Tibial nerve (tissue), 4 donors: ENCODE data around the gene RASAL2. TPM values are rescaled to one million over a fixed set of nuclear protein-coding genes. Genes with fewer than 3 reads are reported as not detected.

ENCODE experiments used
- DNase-seq, 2 donors: peaks; one replicate each; pipeline ENCODE4 v3.0.0-alpha.2; 2019; ENCODE audit warnings: low spot score in 2 of 2
- H3K27ac ChIP-seq, 4 donors: fragments of 200-600 bp; sonication (generic) in 3 of 4; one replicate each; pipeline ENCODE4 v1.5.1; 2017 to 2019; ENCODE audit warnings: mild to moderate bottlenecking in 1 of 4
- H3K27me3 ChIP-seq, 2 donors: fragments of 200-600 bp; sonication (generic) in 1 of 2; one replicate each; pipeline versions ENCODE4 v1.5.1 to v1.6.0; 2017 to 2019
- H3K36me3 ChIP-seq, 3 donors: fragments of 200-600 bp; sonication (generic); one replicate each; pipeline ENCODE4 v1.5.1; 2018 to 2019
- H3K4me1 ChIP-seq, 4 donors: fragments of 200-600 bp; sonication (generic) in 3 of 4; one replicate each; pipeline ENCODE4 v1.5.1; 2017 to 2019
- H3K4me3 ChIP-seq, 4 donors: fragments of 200-600 bp; sonication (generic) in 3 of 4; one replicate each; pipeline ENCODE4 v1.5.1; 2017 to 2019; ENCODE audit warnings: mild to moderate bottlenecking in 1 of 4, moderate library complexity in 1 of 4
- H3K9me3 ChIP-seq, 4 donors: fragments of 200-600 bp; sonication (generic) in 3 of 4; one replicate each; pipeline ENCODE4 v1.5.1; 2017 to 2019
- EP300 ChIP-seq, 2 donors: sonication (generic); formaldehyde crosslinking; IDR thresholded peaks; one replicate each; pipeline ENCODE4 v1.6.1; 2017; ENCODE audit warnings: antibody characterized with exemption in 2 of 2, mild to moderate bottlenecking in 1 of 2
- POLR2A ChIP-seq, 2 donors: fragments of 450-650 bp; IDR thresholded peaks; one replicate each; pipeline ENCODE4 v1.6.1; 2017; ENCODE audit warnings: antibody characterized with exemption in 2 of 2, mild to moderate bottlenecking in 2 of 2, moderate library complexity in 2 of 2
- WGBS, 2 donors: methylation state at CpG; one replicate each; pipeline ENCODE4 v1.1.5; 2018; 5-methylcytosine and 5-hydroxymethylcytosine counted together
- total RNA-seq, 4 donors: library from RNA; depleted of rRNA; stranded (reverse); fragments of >200 nt; gene quantifications; one replicate each; pipeline ENCODE4 v1.1.0, GENCODE V29; 2016
- TF ChIP-seq, protein P1 (sequence below), 5 experiments: fragments of 200-600 bp in 3 of 5; fragments of 450-650 bp in 2 of 5; sonication (generic) in 3 of 5; IDR thresholded peaks; one replicate each; pipeline ENCODE4 v1.5.1; 2016 to 2019; ENCODE audit warnings: antibody characterized with exemption in 5 of 5, mild to moderate bottlenecking in 3 of 5, moderate library complexity in 2 of 5

The RASAL2 gene
- total RNA-seq, 4 donors from 2014 or later, result 40.5 to 44.8 (median 43.0) TPM

DNA sequence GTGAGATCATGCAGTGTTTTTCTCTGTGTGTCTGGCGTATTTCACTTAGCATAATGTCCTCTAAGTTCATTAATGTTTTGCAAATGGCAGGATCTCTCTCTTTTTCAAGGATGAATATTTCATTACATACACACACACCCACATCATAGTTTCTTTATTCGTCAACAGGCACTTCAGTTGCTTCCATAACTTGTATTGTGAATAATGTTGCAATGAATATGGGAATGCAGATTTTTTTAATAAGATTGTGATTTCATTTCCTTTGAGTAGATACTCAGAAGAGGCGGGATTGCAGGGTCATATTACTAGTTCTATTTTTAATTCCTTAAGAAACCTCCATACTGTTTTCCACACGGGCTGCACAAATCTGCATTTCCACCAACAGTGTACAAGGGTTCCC is 268.8 kb downstream of the RASAL2 start:
- no peaks in the 10 kb centered on the region for H3K36me3 ChIP-seq
- TF ChIP-seq POLR2A (IDR thresholded peaks at IDR 0.05), result no peak
- TF ChIP-seq EP300 (IDR thresholded peaks at IDR 0.05), result no peak
- TF ChIP-seq, protein P1, sequence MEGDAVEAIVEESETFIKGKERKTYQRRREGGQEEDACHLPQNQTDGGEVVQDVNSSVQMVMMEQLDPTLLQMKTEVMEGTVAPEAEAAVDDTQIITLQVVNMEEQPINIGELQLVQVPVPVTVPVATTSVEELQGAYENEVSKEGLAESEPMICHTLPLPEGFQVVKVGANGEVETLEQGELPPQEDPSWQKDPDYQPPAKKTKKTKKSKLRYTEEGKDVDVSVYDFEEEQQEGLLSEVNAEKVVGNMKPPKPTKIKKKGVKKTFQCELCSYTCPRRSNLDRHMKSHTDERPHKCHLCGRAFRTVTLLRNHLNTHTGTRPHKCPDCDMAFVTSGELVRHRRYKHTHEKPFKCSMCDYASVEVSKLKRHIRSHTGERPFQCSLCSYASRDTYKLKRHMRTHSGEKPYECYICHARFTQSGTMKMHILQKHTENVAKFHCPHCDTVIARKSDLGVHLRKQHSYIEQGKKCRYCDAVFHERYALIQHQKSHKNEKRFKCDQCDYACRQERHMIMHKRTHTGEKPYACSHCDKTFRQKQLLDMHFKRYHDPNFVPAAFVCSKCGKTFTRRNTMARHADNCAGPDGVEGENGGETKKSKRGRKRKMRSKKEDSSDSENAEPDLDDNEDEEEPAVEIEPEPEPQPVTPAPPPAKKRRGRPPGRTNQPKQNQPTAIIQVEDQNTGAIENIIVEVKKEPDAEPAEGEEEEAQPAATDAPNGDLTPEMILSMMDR (IDR thresholded peaks at IDR 0.05), result no peak
- WGBS, 2 donors, result 51 to 53% methylated on average over 4 of the region's 4 CpGs
- no peaks in the 10 kb centered on the region for H3K27me3 ChIP-seq
- H3K4me3 ChIP-seq, result no peak overlapping the region
- DNase-seq, result no peak
- no peak overlapping the region for H3K27ac ChIP-seq
- no peaks in the 10 kb centered on the region for H3K9me3 ChIP-seq
- H3K4me1 ChIP-seq, result peaks cover 0 to 6% (median 0%) of the 10 kb centered on the region in 4 donors

DNA sequence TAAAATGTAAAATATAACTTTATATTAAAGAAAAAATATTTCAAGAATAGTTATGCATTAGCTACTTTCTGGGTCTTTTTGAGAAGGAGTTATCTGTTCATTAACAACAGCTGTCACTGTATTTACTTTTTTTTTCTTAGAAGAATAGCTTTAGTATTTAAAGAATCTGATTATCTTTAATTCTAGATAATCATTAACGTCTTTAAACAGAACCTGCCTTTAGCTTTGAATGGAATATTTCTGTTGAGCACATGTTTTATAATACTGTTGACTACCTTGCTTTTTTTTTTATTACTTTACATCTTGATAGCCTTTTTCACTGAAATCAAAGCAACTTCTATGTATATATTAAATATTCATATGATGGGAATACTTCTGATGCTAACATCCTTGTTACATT is 270.9 kb downstream of the RASAL2 start:
- no peak for TF ChIP-seq EP300 (IDR thresholded peaks at IDR 0.05)
- TF ChIP-seq POLR2A (IDR thresholded peaks at IDR 0.05), result no peak
- TF ChIP-seq, protein P1 (IDR thresholded peaks at IDR 0.05), result no peak
- Histone ChIP-seq H3K36me3 (peaks cover 0 to 5% (median 0%) of the 10 kb centered on the region in 3 donors), H3K4me1 (peaks cover 0 to 6% (median 0%) of the 10 kb centered on the region in 4 donors), H3K4me3 (no peak overlapping the region), H3K9me3 (no peaks in the 10 kb centered on the region), H3K27ac (no peak overlapping the region), H3K27me3 (no peaks in the 10 kb centered on the region)
- WGBS, 2 donors, result 66 to 71% methylated on average over 1 of the region's 1 CpG
- no peak for DNase-seq

DNA sequence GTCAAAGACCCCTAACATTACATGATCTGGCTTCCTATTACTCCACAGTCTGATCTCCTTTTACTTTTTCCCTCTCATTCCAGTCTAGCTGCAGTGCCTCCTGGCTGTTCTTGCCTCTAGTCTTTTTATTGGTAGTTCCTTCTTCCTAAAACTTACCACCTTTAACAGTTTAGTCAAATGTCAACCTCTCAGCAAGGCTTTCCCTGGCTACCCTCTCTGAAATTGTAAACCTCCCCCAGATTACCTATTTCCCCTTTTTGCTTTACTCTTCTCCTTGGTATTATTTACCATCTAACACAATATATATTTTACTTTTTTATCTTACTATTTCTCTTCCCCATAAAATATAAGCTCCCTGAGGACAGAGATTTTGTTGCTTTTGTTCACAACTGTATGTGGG is 273.2 kb downstream of the RASAL2 start:
- H3K4me3 ChIP-seq, result no peak overlapping the region
- no peaks in the 10 kb centered on the region for H3K9me3 ChIP-seq
- peaks cover 0 to 15% (median 0%) of the 10 kb centered on the region in 4 donors for H3K4me1 ChIP-seq
- H3K27ac ChIP-seq, result no peak overlapping the region
- DNase-seq, result no peak
- H3K27me3 ChIP-seq, result no peaks in the 10 kb centered on the region
- H3K36me3 ChIP-seq, result peaks cover 0 to 5% (median 0%) of the 10 kb centered on the region in 3 donors
- TF ChIP-seq POLR2A (IDR thresholded peaks at IDR 0.05) (no peak), EP300 (IDR thresholded peaks at IDR 0.05) (no peak)
- TF ChIP-seq, protein P1 (IDR thresholded peaks at IDR 0.05), result no peak

DNA sequence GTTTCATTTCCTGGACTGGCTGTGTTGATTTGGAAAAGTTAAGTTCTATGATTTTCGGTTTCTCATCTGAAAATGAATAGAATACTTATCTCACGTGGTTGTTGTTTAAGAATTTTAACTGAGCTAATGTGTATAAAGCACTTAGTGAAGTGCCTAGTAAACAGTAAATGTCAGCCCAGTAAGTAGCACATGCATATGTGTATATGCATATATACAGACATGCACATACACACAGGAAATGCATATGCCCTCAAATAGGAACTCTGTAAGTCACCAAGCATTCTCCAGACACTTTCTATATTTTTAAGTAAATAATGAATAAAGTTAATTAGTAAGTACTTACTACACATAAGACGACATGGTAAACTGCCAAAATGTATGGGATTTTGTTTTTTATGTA is 274.3 kb downstream of the RASAL2 start:
- TF ChIP-seq, protein P1 (IDR thresholded peaks at IDR 0.05), result no peak

DNA sequence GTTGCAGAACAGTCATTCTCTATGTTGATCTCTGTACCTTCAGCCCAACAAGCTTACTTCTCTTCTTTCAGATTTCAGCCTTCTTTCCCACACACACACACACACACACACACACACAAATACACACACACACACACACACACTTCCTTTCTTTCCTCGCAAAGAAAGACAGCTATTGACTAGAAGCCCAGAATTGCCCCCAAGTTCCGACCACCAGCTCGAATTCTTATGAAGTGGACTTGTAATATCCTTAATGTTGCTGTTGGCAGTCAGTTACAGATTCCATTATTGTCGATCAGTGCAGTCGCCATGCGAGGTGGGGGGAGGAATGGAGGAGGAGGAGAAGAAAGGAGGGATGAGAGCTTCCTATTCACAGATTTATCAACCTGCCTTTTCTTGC is 277.3 kb downstream of the RASAL2 start:
- Histone ChIP-seq H3K27me3 (no peaks in the 10 kb centered on the region), H3K4me3 (peak overlapping the region in 2 of 4 donors; percentile 28 to 39), H3K27ac (peak overlapping the region in 2 of 4 donors; percentile 51 to 64), H3K36me3 (peaks cover 0 to 5% (median 0%) of the 10 kb centered on the region in 3 donors), H3K9me3 (no peaks in the 10 kb centered on the region), H3K4me1 (peaks cover 0 to 16% (median 0%) of the 10 kb centered on the region in 4 donors)
- TF ChIP-seq EP300 (IDR thresholded peaks at IDR 0.05) (no peak), POLR2A (IDR thresholded peaks at IDR 0.05) (no peak)
- TF ChIP-seq, protein P1 (IDR thresholded peaks at IDR 0.05), result no peak
- peak in 1 of 2 donors; percentile 12 for DNase-seq
- WGBS, 2 donors, result 1 to 3% methylated on average over 6 of the region's 6 CpGs

More for the DNA sequence above, 274.3 kb downstream of the RASAL2 start:
- no peak for DNase-seq
- WGBS, 2 donors, result 70 to 72% methylated on average over 3 of the region's 3 CpGs
- H3K27ac ChIP-seq, result no peak overlapping the region
- no peak overlapping the region for H3K4me3 ChIP-seq
- H3K27me3 ChIP-seq, result no peaks in the 10 kb centered on the region
- peaks cover 0 to 5% (median 0%) of the 10 kb centered on the region in 3 donors for H3K36me3 ChIP-seq
- H3K9me3 ChIP-seq, result no peaks in the 10 kb centered on the region
- peaks cover 0 to 16% (median 0%) of the 10 kb centered on the region in 4 donors for H3K4me1 ChIP-seq
